ENCODE measurements around the gene COG5. TPM values are rescaled to one million over a fixed set of nuclear protein-coding genes. Genes with fewer than 3 reads are reported as not detected.

COG5 gene
- total and polyA plus RNA-seq, 2 of the 8 experiments (the other 6 are each of a cell fraction or from before 2014, with no cell fraction given): 10.5 to 28.1 TPM

- H3K56ac ChIP-seq (replicated peaks; ENCODE audit: insufficient read length, low read depth, low read length): no peak overlapping the region
- H3K18ac ChIP-seq (ENCODE audit: extremely low read depth, low read length): no peak overlapping the region
- no peak overlapping the region for H3K23ac ChIP-seq (ENCODE audit: insufficient read length)
- CTCF ChIA-PET (ENCODE audit: partially characterized antibody): no interaction called here
- no peak overlapping the region for H2BK5ac ChIP-seq (ENCODE audit: low read depth, low read length)
- H3K36me3 ChIP-seq (ENCODE audit: control insufficient read depth in 2 of 4, insufficient read depth in 4 of 4, low read length in 3 of 4): peaks cover 0 to 15% (median 5%) of the 10 kb centered on the region in 4 experiments; a peak in 4 of 8 replicates
- no peak overlapping the region for H3K4me2 ChIP-seq (ENCODE audit: insufficient read depth in 1 of 2, low read depth in 2 of 2, low read length in 2 of 2)
- H3K23me2 ChIP-seq (ENCODE audit: low read depth, low read length): peaks cover 1% of the 10 kb centered on the region; the same call in 1 of the 2 replicates
- no peak overlapping the region for H2BK12ac ChIP-seq (ENCODE audit: low read depth, low read length)
- FAIRE-seq: peak; percentile 13
- H2AFZ ChIP-seq (ENCODE audit: low read length): no peak overlapping the region
- no peak for DNase-seq (ENCODE audit: low read depth in 1 of 2, low spot score in 2 of 2)
- no peak overlapping the region for H3K14ac ChIP-seq (ENCODE audit: insufficient read length)
- H3K4ac ChIP-seq (replicated peaks; ENCODE audit: insufficient read length, low read depth, low read length): no peak overlapping the region
- peaks cover 0 to 3% of the 10 kb centered on the region in 2 experiments; a peak in 1 of 4 replicates for H3K9me3 ChIP-seq (ENCODE audit: insufficient read depth in 2 of 2, low read depth in 1 of 2, low read length in 1 of 2)
- H4K8ac ChIP-seq (ENCODE audit: extremely low read depth, insufficient read depth, low read length): no peak overlapping the region
- H3K27ac ChIP-seq (ENCODE audit: low read depth, low read length): no peak overlapping the region
- WGBS, 2 experiments (ENCODE audit: extremely low coverage in 1 of 2, insufficient coverage in 1 of 2, insufficient read length in 1 of 2, insufficient replicate concordance in 2 of 2, low coverage in 1 of 2, low lambda C conversion rate in 2 of 2, missing lambda C conversion rate in 1 of 2): 91% methylated on average over 4 of the region's 4 CpGs; no CpG with 5 or more reads in 1 of the 2 experiments
- no peak overlapping the region for H4K5ac ChIP-seq (ENCODE audit: insufficient read length, low read depth, low read length)
- H2BK120ac ChIP-seq (replicated peaks; ENCODE audit: low read depth, low read length): no peak overlapping the region
- no peak overlapping the region for H3K9ac ChIP-seq (replicated peaks in 1 of 4; ENCODE audit: extremely low read depth in 1 of 4, low read depth in 3 of 4, low read length in 3 of 4)
- H3K79me1 ChIP-seq (ENCODE audit: low read depth, low read length): peaks cover 5% of the 10 kb centered on the region; the same call in 1 of the 2 replicates
- peaks cover 0 to 5% of the 10 kb centered on the region in 2 experiments for H4K20me1 ChIP-seq (replicated peaks in 1 of 2; ENCODE audit: control insufficient read depth in 1 of 2, insufficient read depth in 2 of 2, low read length in 2 of 2)
- H4K91ac ChIP-seq (replicated peaks; ENCODE audit: insufficient read length, low read length): no peak overlapping the region
- no peak overlapping the region for H2BK20ac ChIP-seq (ENCODE audit: low read length)
- POLR2A ChIA-PET (ENCODE audit: partially characterized antibody): interaction anchor here (0.7 kb wide), 1 partner anchor 10 kb away, joined by 3 read pairs; no protein-coding TSS in a partner anchor
- H3K4me1 ChIP-seq (replicated peaks in 1 of 4; ENCODE audit: control insufficient read depth in 3 of 4, insufficient read depth in 4 of 4, low read length in 3 of 4): no peaks in the 10 kb centered on the region
- H2AK5ac ChIP-seq (ENCODE audit: low read depth, low read length): no peak overlapping the region
- H3K4me3 ChIP-seq (ENCODE audit: extremely low read depth in 1 of 4, insufficient read depth in 2 of 4, low read depth in 3 of 4, low read length in 4 of 4): no peak overlapping the region
- H3K79me2 ChIP-seq (ENCODE audit: control insufficient read depth in 1 of 2, insufficient read depth in 2 of 2, low read length in 2 of 2): peaks cover 4 to 15% of the 10 kb centered on the region in 2 experiments; a peak in 2 of 4 replicates
- H2BK15ac ChIP-seq (ENCODE audit: low read length): no peak overlapping the region
- H3K27me3 ChIP-seq (replicated peaks in 1 of 4; ENCODE audit: control insufficient read depth in 3 of 4, extremely low read depth in 1 of 4, insufficient read depth in 3 of 4, low read length in 3 of 4): no peaks in the 10 kb centered on the region
- TF ChIP-seq YY1 (IDR thresholded peaks at IDR 0.05; ENCODE audit: low read depth, low read length) (no peak), TEAD4 (IDR thresholded peaks at IDR 0.05; ENCODE audit: low read depth, low read length) (no peak), NRF1 (IDR thresholded peaks at IDR 0.05; ENCODE audit: low read depth, low read length) (no peak)
Measured at GRCh38 chr7:107544848-107545591, 18.7 kb downstream of the COG5 start.
